K562 (cell line): ENCODE measurements around the gene KCNQ5.

Source experiments
- E2F5 ChIP-seq: sonication (generic); formaldehyde crosslinking; IDR thresholded peaks from 2 replicates; pipeline ENCODE4 v1.8.0; 2022; ENCODE audit warnings: mild to moderate bottlenecking, missing genetic modification reagents
- EHMT2 ChIP-seq: fragments of 450-650 bp; IDR thresholded peaks from 2 replicates; pipeline ENCODE4 v1.6.1; 2018; ENCODE audit warnings: antibody characterized with exemption
- ELF4 ChIP-seq: fragments of 450-650 bp; formaldehyde crosslinking; IDR thresholded peaks from 2 replicates; pipeline ENCODE4 v1.4.0; 2022; ENCODE audit warnings: missing genetic modification characterization
- ETV6 ChIP-seq, 3 experiments: fragments of 150-350 bp in 1 of 3; sonication (generic) in 1 of 3; formaldehyde crosslinking in 1 of 3; IDR thresholded peaks; 2 replicates each; pipeline versions ENCODE4 v1.6.1 to v1.8.0; 2014 to 2022; ENCODE audit warnings: borderline replicate concordance in 2 of 3, low read depth in 2 of 3, antibody characterized with exemption in 1 of 3, low read length in 1 of 3, mild to moderate bottlenecking in 1 of 3, missing genetic modification reagents in 1 of 3
- FOXJ3 ChIP-seq: sonication (generic); formaldehyde crosslinking; IDR thresholded peaks from 2 replicates; pipeline ENCODE4 v1.4.0; 2020; ENCODE audit warnings: mild to moderate bottlenecking, missing genetic modification reagents
- RCOR1 ChIP-seq, 2 experiments: IDR thresholded peaks; 2 replicates each; pipeline ENCODE4 v1.6.1; 2012; ENCODE audit warnings: low read depth in 2 of 2, low read length in 2 of 2, borderline replicate concordance in 1 of 2, improper control_type of control experiment in 1 of 2
- TAF1 ChIP-seq: IDR thresholded peaks from 2 replicates; pipeline ENCODE4 v1.6.1; 2011; ENCODE audit warnings: mild to moderate bottlenecking, low read length, moderate library complexity; ENCODE audit not compliant: insufficient read depth, control insufficient read depth, severe bottlenecking; ENCODE audit errors: extremely low read depth
- ZMIZ1 ChIP-seq, 2 experiments: fragments of 150-350 bp in 1 of 2; IDR thresholded peaks; 2 replicates each; pipeline ENCODE4 v1.6.1; 2012 to 2016; ENCODE audit warnings: low read depth in 2 of 2, low read length in 2 of 2, mild to moderate bottlenecking in 1 of 2, moderate library complexity in 1 of 2
- ZNF232 ChIP-seq: sonication (generic); formaldehyde crosslinking; IDR thresholded peaks from 2 replicates; pipeline ENCODE4 v1.8.0; 2022; ENCODE audit warnings: mild to moderate bottlenecking, missing genetic modification reagents
- ZNF436 ChIP-seq: fragments of 250-450, 450-650 bp; sonication (Bioruptor Pico); formaldehyde crosslinking; IDR thresholded peaks from 2 replicates; pipeline ENCODE4 v1.7.0; 2020; ENCODE audit warnings: mild to moderate bottlenecking
- ZNF696 ChIP-seq: fragments of 250-450 bp; sonication (Bioruptor Pico); conservative IDR thresholded peaks from 2 replicates; pipeline ENCODE4 v1.4.0; 2020; ENCODE audit warnings: mild to moderate bottlenecking, moderate library complexity
- TF ChIP-seq, protein P1 (sequence below), 3 experiments: IDR thresholded peaks in 2 of 3; conservative IDR thresholded peaks in 1 of 3; 2 replicates each; pipeline ENCODE4 v1.5.1; 2011 to 2012; ENCODE audit warnings: low read length in 3 of 3, mild to moderate bottlenecking in 3 of 3, control low read depth in 2 of 3, improper control_type of control experiment in 1 of 3, inconsistent platforms in 1 of 3, low read depth in 1 of 3, mixed read lengths in 1 of 3, moderate library complexity in 1 of 3; ENCODE audit not compliant: insufficient read depth in 2 of 3

DNA sequence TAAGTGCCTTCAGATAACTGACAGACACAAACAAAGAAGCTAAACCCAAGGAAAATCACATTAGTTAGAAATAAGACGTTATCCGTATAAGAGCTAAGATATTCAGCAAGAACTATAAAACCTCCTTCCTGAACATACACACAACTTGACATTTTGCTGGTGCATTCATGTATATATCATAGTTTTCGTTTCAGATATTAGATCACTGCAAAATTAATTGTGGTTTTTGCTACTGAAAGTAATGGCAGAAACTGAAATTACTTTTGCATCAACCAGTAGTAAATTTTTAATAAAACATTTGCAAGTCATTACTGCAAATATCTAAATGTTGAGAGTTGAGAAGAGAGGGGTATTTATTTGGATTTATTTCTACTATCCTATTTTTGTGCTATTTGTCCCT lies 26.1 kb upstream of the KCNQ5 start:
- TF ChIP-seq ZNF232 (CRISPR knock-in tag): no peak
- no peak for TF ChIP-seq ELF4 (CRISPR knock-in tag)
- no peak for TF ChIP-seq TAF1
- no peak for TF ChIP-seq FOXJ3 (CRISPR knock-in tag)
- TF ChIP-seq ETV6 (IDR thresholded peaks at IDR 0.05; ENCODE audit: borderline replicate concordance in 1 of 2, low read depth in 2 of 2, low read length in 1 of 2): no peak
- no peak for TF ChIP-seq ETV6 (CRISPR knock-in tag; IDR thresholded peaks at IDR 0.05; ENCODE audit: borderline replicate concordance)
- TF ChIP-seq, protein P1, sequence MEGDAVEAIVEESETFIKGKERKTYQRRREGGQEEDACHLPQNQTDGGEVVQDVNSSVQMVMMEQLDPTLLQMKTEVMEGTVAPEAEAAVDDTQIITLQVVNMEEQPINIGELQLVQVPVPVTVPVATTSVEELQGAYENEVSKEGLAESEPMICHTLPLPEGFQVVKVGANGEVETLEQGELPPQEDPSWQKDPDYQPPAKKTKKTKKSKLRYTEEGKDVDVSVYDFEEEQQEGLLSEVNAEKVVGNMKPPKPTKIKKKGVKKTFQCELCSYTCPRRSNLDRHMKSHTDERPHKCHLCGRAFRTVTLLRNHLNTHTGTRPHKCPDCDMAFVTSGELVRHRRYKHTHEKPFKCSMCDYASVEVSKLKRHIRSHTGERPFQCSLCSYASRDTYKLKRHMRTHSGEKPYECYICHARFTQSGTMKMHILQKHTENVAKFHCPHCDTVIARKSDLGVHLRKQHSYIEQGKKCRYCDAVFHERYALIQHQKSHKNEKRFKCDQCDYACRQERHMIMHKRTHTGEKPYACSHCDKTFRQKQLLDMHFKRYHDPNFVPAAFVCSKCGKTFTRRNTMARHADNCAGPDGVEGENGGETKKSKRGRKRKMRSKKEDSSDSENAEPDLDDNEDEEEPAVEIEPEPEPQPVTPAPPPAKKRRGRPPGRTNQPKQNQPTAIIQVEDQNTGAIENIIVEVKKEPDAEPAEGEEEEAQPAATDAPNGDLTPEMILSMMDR (IDR thresholded peaks at IDR 0.05 in 2 of 3, conservative IDR thresholded peaks at IDR 0.05 in 1 of 3; ENCODE audit: insufficient read depth in 2 of 3, low read depth in 1 of 3, low read length in 3 of 3): no peak
- no peak for TF ChIP-seq ZNF696 (CRISPR knock-in tag)
- TF ChIP-seq RCOR1 (IDR thresholded peaks at IDR 0.05; ENCODE audit: borderline replicate concordance in 1 of 2, low read depth in 2 of 2, low read length in 2 of 2): no peak
- no peak for TF ChIP-seq ZMIZ1 (IDR thresholded peaks at IDR 0.05; ENCODE audit: low read depth in 2 of 2, low read length in 2 of 2)
- no peak for TF ChIP-seq E2F5 (CRISPR knock-in tag)
- TF ChIP-seq EHMT2: no peak
- TF ChIP-seq ZNF436 (CRISPR knock-in tag): no peak
